ENCODE data around the gene IL17B.

GRCh38 chr5:149345147-149345891 lies 33.8 kb downstream of the IL17B start, which contains the start of gene GRPEL2:
- peak; percentile 87 for TF ChIP-seq TBP (IDR thresholded peaks at IDR 0.05; ENCODE audit: low read depth, low read length)
- TF ChIP-seq ASH2L (IDR thresholded peaks at IDR 0.05; ENCODE audit: low read length): peak; percentile 83
- peak; percentile 85 for TF ChIP-seq POLR2AphosphoS5 (IDR thresholded peaks at IDR 0.05; ENCODE audit: low read depth, low read length)
- peak; percentile 89 for TF ChIP-seq PHF8 (conservative IDR thresholded peaks at IDR 0.05; ENCODE audit: low read depth, low read length)
- no peak for TF ChIP-seq EZH2 (IDR thresholded peaks at IDR 0.05; ENCODE audit: low read depth, low read length, severe bottlenecking)
- TF ChIP-seq POLR2A (IDR thresholded peaks at IDR 0.05; ENCODE audit: control extremely low read depth in 1 of 2, low read depth in 2 of 2, low read length in 2 of 2): peak; percentile 86 to 88
- TF ChIP-seq EP300 (IDR thresholded peaks at IDR 0.05; ENCODE audit: borderline replicate concordance in 1 of 2, low read depth in 2 of 2, low read length in 2 of 2): peak in 1 of 2 experiments; percentile 5; a peak in 1 of 3 replicates
- TF ChIP-seq CTCF (IDR thresholded peaks at IDR 0.05; ENCODE audit: control extremely low read depth in 1 of 3, insufficient read depth in 1 of 3, low read depth in 1 of 3, low read length in 3 of 3): no peak
- peak; percentile 60; the same call in 1 of the 2 replicates for TF ChIP-seq KDM5A (IDR thresholded peaks at IDR 0.05; ENCODE audit: low read length)

All from H1 (cell line).